HCT116 (cell line): Measurements from ENCODE around the gene AK5. TPM values are rescaled to one million over a fixed set of nuclear protein-coding genes. Genes with fewer than 3 reads are reported as not detected.

ENCODE experiments used
- ATAC-seq: fragments of 200-7000 bp; cut with Tn5 transposase; 2 replicates; pipeline ENCODE4 v1.9.1; 2020; ENCODE audit warnings: mild to moderate bottlenecking, moderate library complexity
- BruUV-seq: library from RNA; stranded (reverse); fragments of 400-500 nt; replicated peaks from 2 replicates; lab custom pipeline; 2021; lab: Mats Ljungman, UMichigan
- CTCF ChIA-PET: fragments of 300-600 bp; sonication (Branson Sonifier 250); formaldehyde crosslinking; loops from one replicate; lab custom pipeline; 2021; ENCODE audit warnings: antibody characterized with exemption; lab: Charles Lee
- POLR2A ChIA-PET: fragments of 300-600, 350-600 bp; sonication (Branson Sonifier 250); formaldehyde crosslinking; loops from one replicate; lab custom pipeline; 2021; ENCODE audit warnings: antibody characterized with exemption; lab: Charles Lee
- RAD21 ChIA-PET, 2 experiments: fragments of 300-600 bp; sonication (Branson Sonifier 250); formaldehyde crosslinking; loops; one replicate each; lab custom pipeline; 2023; ENCODE audit warnings: low total read pairs in 2 of 2; ENCODE audit not compliant: uncharacterized antibody in 2 of 2, unreplicated experiment in 2 of 2, low non-redundant PET in 1 of 2; lab: Charles Lee
- DNase-seq: peaks from one replicate; pipeline ENCODE4 v3.0.0-alpha.2; 2010; ENCODE audit warnings: low read depth, low spot score
- H2AFZ ChIP-seq: fragments of 200-600 bp; shearing (Covaris generic), sonication (generic); 2 replicates; pipeline ENCODE4 v1.6.1; 2017; ENCODE audit warnings: low read depth, mixed run types, mixed read lengths, antibody characterized with exemption, low read length; ENCODE audit not compliant: poor library complexity, severe bottlenecking
- H3K27ac ChIP-seq: 2 replicates; pipeline ENCODE4 v1.5.1; 2012; ENCODE audit warnings: low read depth, low read length
- H3K27me3 ChIP-seq: fragments of 200-600 bp; sonication (generic); 2 replicates; pipeline ENCODE4 v1.6.1; 2016; ENCODE audit warnings: mixed run types, low read length, mixed read lengths; ENCODE audit not compliant: insufficient read depth
- H3K36me3 ChIP-seq, 2 experiments: fragments of 200-500 bp in 1 of 2; fragments of 200-600 bp in 1 of 2; sonication (Bioruptor generic) in 1 of 2; sonication (generic) in 1 of 2; 2 replicates each; pipeline versions ENCODE4 v1.5.1 to v1.6.1; 2014 to 2016; ENCODE audit warnings: low read length in 2 of 2, inconsistent platforms in 1 of 2, mixed read lengths in 1 of 2, mixed run types in 1 of 2; ENCODE audit not compliant: insufficient read depth in 2 of 2, control insufficient read depth in 1 of 2
- H3K4me1 ChIP-seq, 2 experiments: fragments of 200-600 bp in 1 of 2; sonication (generic) in 1 of 2; 2 replicates each; pipeline versions ENCODE4 v1.5.1 to v1.6.1; 2012 to 2017; ENCODE audit warnings: low read length in 2 of 2, inconsistent platforms in 1 of 2, mild to moderate bottlenecking in 1 of 2, mixed read lengths in 1 of 2, mixed run types in 1 of 2, moderate library complexity in 1 of 2; ENCODE audit not compliant: insufficient read depth in 2 of 2, control insufficient read depth in 1 of 2
- H3K4me2 ChIP-seq: fragments of 200-600 bp; sonication (generic); 2 replicates; pipeline ENCODE4 v1.6.1; 2017; ENCODE audit warnings: mixed run types, low read length, mixed read lengths
- H3K4me3 ChIP-seq, 2 experiments: fragments of 200-600 bp in 1 of 2; sonication (generic) in 1 of 2; replicated peaks in 1 of 2; 2 replicates each; pipeline ENCODE4 v1.5.1; 2011 to 2016; ENCODE audit warnings: low read length in 2 of 2, control low read depth in 1 of 2, low read depth in 1 of 2, mild to moderate bottlenecking in 1 of 2, mixed read lengths in 1 of 2, mixed run types in 1 of 2
- H3K79me2 ChIP-seq: fragments of 200-600 bp; sonication (generic); 2 replicates; pipeline ENCODE4 v1.6.1; 2017; ENCODE audit warnings: mild to moderate bottlenecking, mixed run types, low read length, moderate library complexity, mixed read lengths; ENCODE audit not compliant: insufficient read depth
- H3K9ac ChIP-seq: fragments of 200-600 bp; sonication (generic); 2 replicates; pipeline ENCODE4 v1.6.1; 2016; ENCODE audit warnings: low read length, mixed read lengths
- H3K9me2 ChIP-seq: fragments of 200-600 bp; sonication (generic), shearing (Covaris generic); 2 replicates; pipeline ENCODE4 v1.6.1; 2017; ENCODE audit warnings: mixed run types, mild to moderate bottlenecking, moderate library complexity; ENCODE audit not compliant: insufficient read depth
- H3K9me3 ChIP-seq, 2 experiments: fragments of 200-500 bp in 1 of 2; fragments of 200-600 bp in 1 of 2; sonication (Bioruptor generic) in 1 of 2; sonication (generic) in 1 of 2; 2 replicates each; pipeline ENCODE4 v1.6.1; 2014 to 2017; ENCODE audit warnings: low read length in 2 of 2, mixed read lengths in 2 of 2, inconsistent platforms in 1 of 2, low read depth in 1 of 2, mild to moderate bottlenecking in 1 of 2, mixed run types in 1 of 2, moderate library complexity in 1 of 2; ENCODE audit not compliant: control insufficient read depth in 1 of 2, insufficient read depth in 1 of 2
- H4K20me1 ChIP-seq: fragments of 200-600 bp; sonication (generic), shearing (Covaris generic); 2 replicates; pipeline ENCODE4 v1.6.1; 2017; ENCODE audit warnings: mixed run types, mild to moderate bottlenecking, moderate library complexity; ENCODE audit not compliant: insufficient read depth
- CBX3 ChIP-seq: IDR thresholded peaks from 2 replicates; pipeline ENCODE4 v1.6.1; 2012; ENCODE audit warnings: low read depth
- ELF1 ChIP-seq: IDR thresholded peaks from 2 replicates; pipeline ENCODE4 v1.6.1; 2012; ENCODE audit warnings: low read depth, borderline replicate concordance
- EZH2 ChIP-seq: fragments of 200-600 bp; sonication (generic); IDR thresholded peaks from 2 replicates; pipeline ENCODE4 v1.6.1; 2017; ENCODE audit warnings: antibody characterized with exemption, mixed run types
- FOSL1 ChIP-seq: IDR thresholded peaks from 2 replicates; pipeline ENCODE4 v1.6.1; 2012; ENCODE audit warnings: low read depth
- JUND ChIP-seq: IDR thresholded peaks from 2 replicates; pipeline ENCODE4 v1.6.1; 2012
- POLR2A ChIP-seq: IDR thresholded peaks from 2 replicates; pipeline ENCODE4 v1.7.0; 2011; ENCODE audit warnings: borderline replicate concordance; ENCODE audit not compliant: insufficient read depth, insufficient read length; ENCODE audit errors: extremely low read depth
- RAD21 ChIP-seq: IDR thresholded peaks from 2 replicates; pipeline ENCODE4 v1.6.1; 2012; ENCODE audit warnings: low read depth, mild to moderate bottlenecking
- SP1 ChIP-seq: IDR thresholded peaks from 2 replicates; pipeline ENCODE4 v1.6.1; 2012; ENCODE audit warnings: low read depth
- SRF ChIP-seq: IDR thresholded peaks from 2 replicates; pipeline ENCODE4 v1.6.1; 2012; ENCODE audit warnings: low read depth
- TCF7L2 ChIP-seq: IDR thresholded peaks from 2 replicates; pipeline ENCODE4 v1.7.0; 2011; ENCODE audit warnings: borderline replicate concordance, inconsistent platforms; ENCODE audit not compliant: insufficient read depth, insufficient read length; ENCODE audit errors: extremely low read depth
- YY1 ChIP-seq: IDR thresholded peaks from 2 replicates; pipeline ENCODE4 v1.6.1; 2011; ENCODE audit warnings: low read length, low read depth, moderate library complexity, mild to moderate bottlenecking; ENCODE audit not compliant: insufficient replicate concordance; ENCODE audit errors: extremely low read depth
- ZFX ChIP-seq: fragments of 450-650 bp; IDR thresholded peaks from 2 replicates; pipeline ENCODE4 v1.6.1; 2017
- ZNF274 ChIP-seq: fragments of 200-500 bp; sonication (Bioruptor generic); IDR thresholded peaks from 2 replicates; pipeline ENCODE4 v1.6.1; 2014; ENCODE audit warnings: mild to moderate bottlenecking, low read depth, low read length, inconsistent platforms
- intact Hi-C: fragments of 100-400 bp; cut with micrococcal nuclease; formaldehyde crosslinking; loops from 2 replicates; pipeline ENCODE4 v1.10.0; 2022
- total RNA-seq: library from RNA; stranded (reverse); gene quantifications from one replicate; pipeline ENCODE4 v1.2.1, GENCODE V29; 2021; ENCODE audit not compliant: unreplicated experiment
- TF ChIP-seq, protein P1 (sequence below): IDR thresholded peaks from 2 replicates; pipeline ENCODE4 v1.6.1; 2012
- TF ChIP-seq, protein P2 (sequence below), 3 experiments: fragments of 200-600 bp in 1 of 3; sonication (generic) in 1 of 3; IDR thresholded peaks in 2 of 3; conservative IDR thresholded peaks in 1 of 3; 2 replicates each; pipeline ENCODE4 v1.5.1; 2012 to 2017; ENCODE audit warnings: low read depth in 2 of 3, low read length in 2 of 3, antibody characterized with exemption in 1 of 3, borderline replicate concordance in 1 of 3, control low read depth in 1 of 3, mild to moderate bottlenecking in 1 of 3, mixed read lengths in 1 of 3, mixed run types in 1 of 3, moderate library complexity in 1 of 3; ENCODE audit not compliant: insufficient read depth in 1 of 3

The AK5 gene
- total RNA-seq, 1 experiment from 2014 or later, result 0.22 TPM

DNA sequence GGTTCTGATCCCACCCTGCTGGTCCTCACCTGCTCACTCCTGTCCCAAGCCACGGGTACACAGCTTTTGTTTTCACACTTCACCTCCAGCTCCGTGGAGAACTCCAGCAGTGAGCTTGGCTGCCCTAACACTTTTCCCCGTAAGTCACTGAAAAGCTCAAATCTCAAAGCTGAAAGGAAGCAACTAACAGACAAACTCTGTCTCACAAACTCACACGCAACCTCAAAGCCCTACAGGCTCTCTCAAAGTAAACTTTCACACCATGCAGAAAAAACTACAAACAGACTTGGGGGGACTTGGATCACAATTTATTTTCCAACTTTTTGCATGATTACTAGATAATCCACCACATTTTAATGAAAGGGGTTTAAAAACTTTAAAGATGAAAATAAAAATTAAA lies 88.3 kb downstream of the AK5 start:
- Histone ChIP-seq H2AFZ (no peak overlapping the region), H3K4me2 (no peak overlapping the region)

DNA sequence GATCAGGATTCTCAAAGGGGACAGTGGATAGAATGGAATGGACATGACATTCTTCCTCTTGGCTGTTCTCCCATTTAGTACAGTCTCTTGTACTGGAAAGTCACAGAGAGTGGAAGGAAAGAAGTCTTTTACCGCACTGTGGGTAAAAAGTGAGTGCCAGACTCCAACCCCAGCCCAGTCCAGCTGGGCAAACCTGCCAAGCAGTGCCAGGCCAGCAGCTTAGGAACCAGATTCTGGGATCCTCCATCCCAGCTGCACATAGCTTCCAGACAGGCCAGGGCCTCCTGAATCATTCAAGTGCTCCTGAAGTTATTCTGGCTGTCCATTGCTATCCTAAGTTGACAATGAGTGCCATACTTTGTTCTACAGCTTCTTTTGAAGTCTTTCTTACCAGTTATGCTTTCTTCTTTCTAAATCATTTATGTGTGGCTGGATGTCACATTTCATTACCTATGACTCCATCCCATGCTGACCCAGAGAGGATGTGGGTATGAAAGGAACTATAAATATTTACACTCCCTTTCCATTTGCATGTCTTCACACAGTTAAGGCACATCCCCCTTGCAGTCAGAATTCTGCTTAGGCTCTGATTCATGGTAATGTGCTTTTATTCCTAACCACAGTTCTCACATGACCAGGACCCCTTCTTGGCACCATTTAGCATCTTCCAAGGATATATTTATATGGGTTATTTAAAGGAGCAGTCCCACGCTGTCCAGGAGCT lies 88.9 kb downstream of the AK5 start:
- Histone ChIP-seq H3K9ac (no peak overlapping the region), H3K27ac (no peak overlapping the region), H4K20me1 (no peaks in the 10 kb centered on the region), H3K36me3 (no peaks in the 10 kb centered on the region), H3K4me2 (no peak overlapping the region), H3K4me3 (no peak overlapping the region), H3K9me2 (no peaks in the 10 kb centered on the region), H3K4me1 (no peaks in the 10 kb centered on the region), H3K27me3 (no peaks in the 10 kb centered on the region), H2AFZ (no peak overlapping the region), H3K79me2 (no peaks in the 10 kb centered on the region), H3K9me3 (no peaks in the 10 kb centered on the region)
- POLR2A ChIA-PET, result no interaction called here
- no peak for TF ChIP-seq YY1
- TF ChIP-seq EZH2, result no peak
- TF ChIP-seq, protein P1, sequence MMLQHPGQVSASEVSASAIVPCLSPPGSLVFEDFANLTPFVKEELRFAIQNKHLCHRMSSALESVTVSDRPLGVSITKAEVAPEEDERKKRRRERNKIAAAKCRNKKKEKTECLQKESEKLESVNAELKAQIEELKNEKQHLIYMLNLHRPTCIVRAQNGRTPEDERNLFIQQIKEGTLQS, result no peak
- no peak for TF ChIP-seq SP1
- no peak for TF ChIP-seq JUND
- no peak for TF ChIP-seq ZFX
- no peak for TF ChIP-seq TCF7L2
- no peak for TF ChIP-seq SRF
- TF ChIP-seq FOSL1, result no peak
- no peak for TF ChIP-seq RAD21
- no peak for TF ChIP-seq POLR2A
- no peak for TF ChIP-seq ZNF274
- TF ChIP-seq, protein P2, sequence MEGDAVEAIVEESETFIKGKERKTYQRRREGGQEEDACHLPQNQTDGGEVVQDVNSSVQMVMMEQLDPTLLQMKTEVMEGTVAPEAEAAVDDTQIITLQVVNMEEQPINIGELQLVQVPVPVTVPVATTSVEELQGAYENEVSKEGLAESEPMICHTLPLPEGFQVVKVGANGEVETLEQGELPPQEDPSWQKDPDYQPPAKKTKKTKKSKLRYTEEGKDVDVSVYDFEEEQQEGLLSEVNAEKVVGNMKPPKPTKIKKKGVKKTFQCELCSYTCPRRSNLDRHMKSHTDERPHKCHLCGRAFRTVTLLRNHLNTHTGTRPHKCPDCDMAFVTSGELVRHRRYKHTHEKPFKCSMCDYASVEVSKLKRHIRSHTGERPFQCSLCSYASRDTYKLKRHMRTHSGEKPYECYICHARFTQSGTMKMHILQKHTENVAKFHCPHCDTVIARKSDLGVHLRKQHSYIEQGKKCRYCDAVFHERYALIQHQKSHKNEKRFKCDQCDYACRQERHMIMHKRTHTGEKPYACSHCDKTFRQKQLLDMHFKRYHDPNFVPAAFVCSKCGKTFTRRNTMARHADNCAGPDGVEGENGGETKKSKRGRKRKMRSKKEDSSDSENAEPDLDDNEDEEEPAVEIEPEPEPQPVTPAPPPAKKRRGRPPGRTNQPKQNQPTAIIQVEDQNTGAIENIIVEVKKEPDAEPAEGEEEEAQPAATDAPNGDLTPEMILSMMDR (IDR thresholded peaks at IDR 0.05 in 2 of 3, conservative IDR thresholded peaks at IDR 0.05 in 1 of 3; ENCODE audit: borderline replicate concordance in 1 of 3, insufficient read depth in 1 of 3, low read depth in 2 of 3, low read length in 2 of 3), result no peak
- no peak for TF ChIP-seq CBX3
- TF ChIP-seq ELF1, result no peak
- intact Hi-C loops, result no loop called here
- DNase-seq (no peak), ATAC-seq (no peak)
- CTCF ChIA-PET, result no interaction called here
- RAD21 ChIA-PET, result no interaction called here
- BruUV-seq, result no TSS peak

More for the DNA sequence above, 88.3 kb downstream of the AK5 start:
- DNase-seq (no peak), ATAC-seq (no peak)
- ChIA-PET POLR2A (no interaction called here), CTCF (no interaction called here), RAD21 (no interaction called here)
- Histone ChIP-seq H3K4me3 (no peak overlapping the region), H3K9ac (no peak overlapping the region), H3K9me3 (no peaks in the 10 kb centered on the region), H3K4me1 (no peaks in the 10 kb centered on the region), H3K27me3 (no peaks in the 10 kb centered on the region), H3K27ac (no peak overlapping the region), H3K9me2 (no peaks in the 10 kb centered on the region), H4K20me1 (no peaks in the 10 kb centered on the region), H3K36me3 (no peaks in the 10 kb centered on the region), H3K79me2 (no peaks in the 10 kb centered on the region)
- intact Hi-C loops, result no loop called here
- BruUV-seq, result no TSS peak
- TF ChIP-seq CBX3, result no peak
